ENCODE data around the gene DSTN. TPM values are rescaled to one million over a fixed set of nuclear protein-coding genes. Genes with fewer than 3 reads are reported as not detected.

The DSTN gene
- total and polyA plus RNA-seq, 9 of the 15 experiments (the other 6 are each of a cell fraction or from before 2014, with no cell fraction given), result 25.7 to 88.3 (median 61.0) TPM

DNA sequence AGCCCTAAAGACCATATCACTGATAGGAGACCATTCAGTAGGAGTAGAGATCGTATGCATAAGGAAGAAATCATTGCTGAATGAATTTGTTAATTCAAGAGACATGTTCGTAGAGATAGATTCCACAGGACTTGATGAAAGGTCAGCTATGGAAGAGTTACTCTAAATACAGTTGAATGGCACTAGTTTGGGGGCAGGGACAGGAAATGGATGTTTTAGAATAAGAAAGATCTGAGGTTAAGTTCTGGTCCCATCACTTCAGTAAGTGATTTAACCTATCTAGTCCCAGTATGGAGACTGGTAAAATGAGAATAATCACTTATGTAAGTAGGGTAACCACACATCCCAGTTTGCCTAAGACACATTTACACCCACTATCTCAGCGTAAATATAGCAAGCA lies 35.8 kb upstream of the DSTN start:
- ChIA-PET POLR2A (no interaction called here), CTCF (ENCODE audit: low intra/inter-chr PET ratio) (no interaction called here)
- Histone ChIP-seq H3K36me3 (ENCODE audit: control insufficient read depth, insufficient read depth, low read length) (no peaks in the 10 kb centered on the region), H3K9me1 (ENCODE audit: control insufficient read depth, insufficient read depth, low read length) (no peaks in the 10 kb centered on the region), H3K4me1 (replicated peaks in 1 of 2; ENCODE audit: control insufficient read depth in 2 of 2, insufficient read depth in 2 of 2, low read length in 2 of 2) (0 out of 5 replicates have a peak, but pooled peaks cover 0 to 5% of the 10 kb centered on the region in 2 experiments), H4K20me1 (replicated peaks; ENCODE audit: control insufficient read depth, insufficient read depth, low read length) (no peaks in the 10 kb centered on the region), H3K79me2 (ENCODE audit: control insufficient read depth, insufficient read depth, low read length) (no peaks in the 10 kb centered on the region), H3K27me3 (ENCODE audit: control insufficient read depth in 2 of 2, insufficient read depth in 2 of 2, low read length in 2 of 2) (no peaks in the 10 kb centered on the region), H3K4me3 (no peak overlapping the region), H3K27ac (ENCODE audit: extremely low read depth, low read depth, low read length) (no peak overlapping the region), H3K4me2 (ENCODE audit: insufficient read depth, low read length) (no peak overlapping the region), H3K9me3 (replicated peaks; ENCODE audit: control insufficient read depth, insufficient read depth, low read depth, low read length) (no peaks in the 10 kb centered on the region), H2AFZ (ENCODE audit: low read depth, low read length) (no peak overlapping the region), H3K9ac (ENCODE audit: insufficient read depth in 1 of 2, low read depth in 2 of 2, low read length in 2 of 2) (no peak overlapping the region)
- in situ Hi-C loops (cut with MboI) (no loop called here), intact Hi-C loops (cut with micrococcal nuclease) (loop anchor here (10.0 kb wide), 2 partner anchors 361 to 461 kb away; no protein-coding TSS in a partner anchor)
- no peak for ATAC-seq
- no TSS peak for BruUV-seq (replicated peaks)
- TF ChIP-seq POU5F1 (IDR thresholded peaks at IDR 0.05; ENCODE audit: borderline replicate concordance, low read depth, low read length, partially characterized antibody) (no peak), NFRKB (IDR thresholded peaks at IDR 0.05; ENCODE audit: low read depth) (no peak), HMG20A (CRISPR knock-in tag; conservative IDR thresholded peaks at IDR 0.05) (no peak), ZNF551 (CRISPR knock-in tag; IDR thresholded peaks at IDR 0.05) (no peak), ZNF212 (CRISPR knock-in tag; IDR thresholded peaks at IDR 0.05) (no peak), COPS2 (conservative IDR thresholded peaks at IDR 0.05) (no peak), ZNF124 (CRISPR knock-in tag; IDR thresholded peaks at IDR 0.05) (no peak), PTBP1 (IDR thresholded peaks at IDR 0.05; ENCODE audit: low read depth, low read length) (no peak), ZNF79 (CRISPR knock-in tag; IDR thresholded peaks at IDR 0.05; ENCODE audit: low read depth) (no peak), PTRF (tag; IDR thresholded peaks at IDR 0.05) (no peak), ZNF121 (CRISPR knock-in tag; conservative IDR thresholded peaks at IDR 0.05) (no peak), ZNF561 (CRISPR knock-in tag; conservative IDR thresholded peaks at IDR 0.05) (no peak), ZNF274 (IDR thresholded peaks at IDR 0.05; ENCODE audit: borderline replicate concordance, low read depth, low read length) (no peak)
- TF ChIP-seq, protein P1, sequence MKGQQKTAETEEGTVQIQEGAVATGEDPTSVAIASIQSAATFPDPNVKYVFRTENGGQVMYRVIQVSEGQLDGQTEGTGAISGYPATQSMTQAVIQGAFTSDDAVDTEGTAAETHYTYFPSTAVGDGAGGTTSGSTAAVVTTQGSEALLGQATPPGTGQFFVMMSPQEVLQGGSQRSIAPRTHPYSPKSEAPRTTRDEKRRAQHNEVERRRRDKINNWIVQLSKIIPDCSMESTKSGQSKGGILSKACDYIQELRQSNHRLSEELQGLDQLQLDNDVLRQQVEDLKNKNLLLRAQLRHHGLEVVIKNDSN (CRISPR knock-in tag; IDR thresholded peaks at IDR 0.05), result no peak
- TF ChIP-seq, protein P2, sequence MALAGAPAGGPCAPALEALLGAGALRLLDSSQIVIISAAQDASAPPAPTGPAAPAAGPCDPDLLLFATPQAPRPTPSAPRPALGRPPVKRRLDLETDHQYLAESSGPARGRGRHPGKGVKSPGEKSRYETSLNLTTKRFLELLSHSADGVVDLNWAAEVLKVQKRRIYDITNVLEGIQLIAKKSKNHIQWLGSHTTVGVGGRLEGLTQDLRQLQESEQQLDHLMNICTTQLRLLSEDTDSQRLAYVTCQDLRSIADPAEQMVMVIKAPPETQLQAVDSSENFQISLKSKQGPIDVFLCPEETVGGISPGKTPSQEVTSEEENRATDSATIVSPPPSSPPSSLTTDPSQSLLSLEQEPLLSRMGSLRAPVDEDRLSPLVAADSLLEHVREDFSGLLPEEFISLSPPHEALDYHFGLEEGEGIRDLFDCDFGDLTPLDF (CRISPR knock-in tag; IDR thresholded peaks at IDR 0.05), result no peak
- FAIRE-seq, result no peak
- WGBS (ENCODE audit: insufficient coverage, low coverage, missing lambda C conversion rate), result 51% methylated on average over 3 of the region's 3 CpGs
- no peak for DNase-seq (ENCODE audit: extremely low read depth in 1 of 4, low spot score in 3 of 4)
